ENCODE measurements around the gene ANKMY1. TPM values are rescaled to one million over a fixed set of nuclear protein-coding genes. Genes with fewer than 3 reads are reported as not detected.

The ANKMY1 gene
- total RNA-seq, 4 donors from 2014 or later: 15.1 to 64.0 (median 27.5) TPM

GRCh38 chr2:240570531-240571313, 12.9 kb upstream of the ANKMY1 start:
- TF ChIP-seq POLR2AphosphoS5 (IDR thresholded peaks at IDR 0.05) (no peak), EP300 (IDR thresholded peaks at IDR 0.05; ENCODE audit: low read depth) (no peak), POLR2A (IDR thresholded peaks at IDR 0.05) (no peak)
- TF ChIP-seq, protein P1, sequence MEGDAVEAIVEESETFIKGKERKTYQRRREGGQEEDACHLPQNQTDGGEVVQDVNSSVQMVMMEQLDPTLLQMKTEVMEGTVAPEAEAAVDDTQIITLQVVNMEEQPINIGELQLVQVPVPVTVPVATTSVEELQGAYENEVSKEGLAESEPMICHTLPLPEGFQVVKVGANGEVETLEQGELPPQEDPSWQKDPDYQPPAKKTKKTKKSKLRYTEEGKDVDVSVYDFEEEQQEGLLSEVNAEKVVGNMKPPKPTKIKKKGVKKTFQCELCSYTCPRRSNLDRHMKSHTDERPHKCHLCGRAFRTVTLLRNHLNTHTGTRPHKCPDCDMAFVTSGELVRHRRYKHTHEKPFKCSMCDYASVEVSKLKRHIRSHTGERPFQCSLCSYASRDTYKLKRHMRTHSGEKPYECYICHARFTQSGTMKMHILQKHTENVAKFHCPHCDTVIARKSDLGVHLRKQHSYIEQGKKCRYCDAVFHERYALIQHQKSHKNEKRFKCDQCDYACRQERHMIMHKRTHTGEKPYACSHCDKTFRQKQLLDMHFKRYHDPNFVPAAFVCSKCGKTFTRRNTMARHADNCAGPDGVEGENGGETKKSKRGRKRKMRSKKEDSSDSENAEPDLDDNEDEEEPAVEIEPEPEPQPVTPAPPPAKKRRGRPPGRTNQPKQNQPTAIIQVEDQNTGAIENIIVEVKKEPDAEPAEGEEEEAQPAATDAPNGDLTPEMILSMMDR (IDR thresholded peaks at IDR 0.05): no peak
- in situ Hi-C loops (cut with MboI; ENCODE audit: low pct_ligation_motif_present in 1 of 4, low pct_unique_long_range_greater_than_20kb in 1 of 4, low sequenced_read_pairs in 3 of 4): no loop called here
- no peaks in the 10 kb centered on the region for H3K27me3 ChIP-seq
- peaks cover 34 to 43% (median 39%) of the 10 kb centered on the region in 4 donors for H3K4me1 ChIP-seq
- peak; percentile 7 for DNase-seq
- intact Hi-C loops (cut with DNase I; ENCODE audit: low total_unique reads): no loop called here
- H3K36me3 ChIP-seq: peaks cover 0 to 8% (median 0%) of the 10 kb centered on the region in 4 donors
- 86% methylated on average over 11 of the region's 11 CpGs; no CpG with 5 or more reads in 1 of the 2 donors for WGBS, 2 donors (ENCODE audit: low coverage in 1 of 2)
- no peak overlapping the region for H3K4me3 ChIP-seq
- H3K9me3 ChIP-seq: no peaks in the 10 kb centered on the region
- H3K27ac ChIP-seq: no peak overlapping the region

GRCh38 chr2:240569998-240570530, 12.3 kb upstream of the ANKMY1 start:
- Histone ChIP-seq H3K9me3 (no peaks in the 10 kb centered on the region), H3K4me3 (peak overlapping the region in 1 of 4 donors; percentile 66), H3K36me3 (peaks cover 0 to 3% (median 0%) of the 10 kb centered on the region in 4 donors), H3K4me1 (peaks cover 39 to 50% (median 45%) of the 10 kb centered on the region in 4 donors), H3K27ac (no peak overlapping the region), H3K27me3 (no peaks in the 10 kb centered on the region)
- in situ Hi-C loops (cut with MboI; ENCODE audit: low pct_ligation_motif_present in 1 of 4, low pct_unique_long_range_greater_than_20kb in 1 of 4, low sequenced_read_pairs in 3 of 4): no loop called here
- WGBS, 2 donors (ENCODE audit: low coverage in 1 of 2): 80% methylated on average over 10 of the region's 15 CpGs; no CpG with 5 or more reads in 1 of the 2 donors
- intact Hi-C loops (cut with DNase I; ENCODE audit: low total_unique reads): no loop called here
- no peak for TF ChIP-seq EP300 (IDR thresholded peaks at IDR 0.05; ENCODE audit: low read depth)
- TF ChIP-seq, protein P1 (IDR thresholded peaks at IDR 0.05): no peak
- TF ChIP-seq POLR2A (IDR thresholded peaks at IDR 0.05): no peak
- no peak for TF ChIP-seq POLR2AphosphoS5 (IDR thresholded peaks at IDR 0.05)
- DNase-seq: peak; percentile 34

DNA sequence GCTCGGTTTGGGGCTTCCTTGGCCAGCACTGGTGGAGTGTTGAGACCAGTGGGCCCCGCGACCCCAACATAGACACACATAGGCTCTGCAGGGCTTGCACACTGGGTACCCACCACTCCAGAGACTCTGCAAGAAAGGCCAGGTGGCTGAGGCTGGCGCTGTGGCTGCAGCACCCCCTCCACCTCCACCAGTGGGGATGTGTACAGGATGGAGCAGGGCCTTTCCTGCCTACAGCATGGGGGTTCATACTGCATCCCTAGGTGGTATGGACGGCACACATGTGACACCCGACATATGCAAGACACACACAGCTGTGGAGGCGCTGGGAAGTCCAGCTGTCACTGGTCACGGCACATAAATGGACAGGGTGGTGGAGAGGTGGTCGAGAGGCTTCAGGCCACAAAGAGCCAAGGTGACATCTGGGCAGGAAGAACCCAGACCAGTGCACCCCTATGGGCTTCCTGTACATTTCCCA, 11.8 kb upstream of the ANKMY1 start:
- no peaks in the 10 kb centered on the region for H3K27me3 ChIP-seq
- TF ChIP-seq EP300 (IDR thresholded peaks at IDR 0.05; ENCODE audit: low read depth): no peak
- no peak for TF ChIP-seq POLR2A (IDR thresholded peaks at IDR 0.05)
- 63% methylated on average over 9 of the region's 9 CpGs; no CpG with 5 or more reads in 1 of the 2 donors for WGBS, 2 donors (ENCODE audit: low coverage in 1 of 2)
- in situ Hi-C loops (cut with MboI; ENCODE audit: low pct_ligation_motif_present in 1 of 4, low pct_unique_long_range_greater_than_20kb in 1 of 4, low sequenced_read_pairs in 3 of 4) (no loop called here), intact Hi-C loops (cut with DNase I; ENCODE audit: low total_unique reads) (no loop called here)
- H3K4me3 ChIP-seq: peak overlapping the region; percentile 66 to 82 (median 74)
- H3K27ac ChIP-seq: peak overlapping the region; percentile 78 to 90 (median 88)
- no peak for DNase-seq
- no peaks in the 10 kb centered on the region for H3K9me3 ChIP-seq
- H3K36me3 ChIP-seq: no peaks in the 10 kb centered on the region
- H3K4me1 ChIP-seq: peaks cover 39 to 55% (median 49%) of the 10 kb centered on the region in 4 donors

DNA sequence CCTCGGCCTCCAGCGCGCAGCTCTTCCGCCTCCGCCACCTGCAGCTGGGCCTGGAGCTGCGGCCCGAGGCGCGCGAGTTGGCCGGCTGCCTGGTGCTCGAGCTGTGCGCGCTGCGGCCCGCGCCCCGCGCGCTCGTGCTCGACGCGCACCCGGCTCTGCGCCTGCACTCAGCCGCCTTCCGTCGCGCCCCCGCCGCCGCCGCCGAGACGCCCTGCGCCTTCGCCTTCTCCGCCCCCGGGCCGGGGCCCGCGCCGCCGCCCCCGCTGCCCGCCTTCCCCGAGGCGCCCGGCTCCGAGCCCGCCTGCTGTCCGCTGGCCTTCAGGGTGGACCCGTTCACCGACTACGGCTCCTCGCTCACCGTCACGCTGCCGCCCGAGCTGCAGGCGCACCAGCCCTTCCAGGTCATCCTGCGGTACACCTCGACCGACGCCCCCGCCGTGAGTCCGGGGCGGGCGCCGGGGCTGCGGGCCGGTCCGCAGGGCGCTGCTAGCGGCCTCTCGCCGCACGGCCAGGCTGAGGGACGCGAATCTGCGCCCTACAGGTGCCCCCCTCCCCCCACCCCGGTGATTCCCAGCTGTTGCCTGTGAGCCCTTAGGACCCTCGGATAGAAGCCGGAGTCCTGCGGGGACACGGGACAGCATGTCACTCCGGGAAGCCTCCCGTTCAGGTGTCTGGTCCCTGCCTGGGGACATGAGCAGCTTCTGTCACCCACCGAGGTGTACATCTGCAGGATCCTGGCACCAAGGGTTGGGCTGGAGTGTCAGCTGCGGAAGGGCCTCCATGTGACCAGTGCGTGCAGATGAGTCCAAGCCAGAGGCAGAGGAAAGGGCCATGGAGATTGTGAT, 11.1 kb upstream of the ANKMY1 start:
- Histone ChIP-seq H3K4me1 (peaks cover 39 to 56% (median 51%) of the 10 kb centered on the region in 4 donors), H3K9me3 (no peaks in the 10 kb centered on the region), H3K27ac (peak overlapping the region; percentile 78 to 90 (median 88)), H3K27me3 (no peaks in the 10 kb centered on the region), H3K36me3 (no peaks in the 10 kb centered on the region), H3K4me3 (peak overlapping the region; percentile 66 to 82 (median 74))
- intact Hi-C loops (cut with DNase I; ENCODE audit: low total_unique reads): no loop called here
- DNase-seq: peak; percentile 74
- in situ Hi-C loops (cut with MboI; ENCODE audit: low pct_ligation_motif_present in 1 of 4, low pct_unique_long_range_greater_than_20kb in 1 of 4, low sequenced_read_pairs in 3 of 4): no loop called here
- WGBS, 2 donors (ENCODE audit: low coverage in 1 of 2): 1% methylated on average over 32 of the region's 93 CpGs; no CpG with 5 or more reads in 1 of the 2 donors
- TF ChIP-seq EP300 (IDR thresholded peaks at IDR 0.05; ENCODE audit: low read depth) (no peak), POLR2AphosphoS5 (IDR thresholded peaks at IDR 0.05) (peak in 1 of 3 donors; percentile 16)
